ENCODE measurements around the gene GPR143.
"Not testable (repeated sequence)": the region's sequence is repeated elsewhere in the genome, so short reads cannot be mapped to it uniquely, and the experiment has no call there.

Gene GPR143

GRCh38 chrX:9765737-9766097, at the start of gene GPR143:
GPR143 (minus strand) TSS chrX:9765847; CDS start chrX:9765817, 30 bp downstream.
- Histone ChIP-seq H3K9ac (ENCODE audit: low read length) (no peak within 1 kb of the TSS), H3K4me1 (ENCODE audit: control insufficient read depth, insufficient read depth, low read length) (no peaks in the 10 kb centered on the region), H3K27me3 (ENCODE audit: control insufficient read depth, insufficient read depth, low read length) (no peaks in the 10 kb centered on the region), H3K4me3 (ENCODE audit: low read length) (no peak within 1 kb of the TSS), H3K36me3 (ENCODE audit: control insufficient read depth, insufficient read depth, low read length) (no peaks in the 10 kb centered on the region), H3K27ac (ENCODE audit: low read depth, low read length) (no peak within 1 kb of the TSS)

GRCh38 chrX:9811086-9811485, 45.4 kb upstream of the GPR143 start:
- not testable (repeated sequence) for H3K9ac ChIP-seq (ENCODE audit: low read length); H3K36me3 ChIP-seq (ENCODE audit: control insufficient read depth, insufficient read depth, low read length); H3K27ac ChIP-seq (ENCODE audit: low read depth, low read length); H3K27me3 ChIP-seq (ENCODE audit: control insufficient read depth, insufficient read depth, low read length); H3K4me1 ChIP-seq (ENCODE audit: control insufficient read depth, insufficient read depth, low read length); H3K4me3 ChIP-seq (ENCODE audit: low read length)

GRCh38 chrX:9809876-9810275, 44.2 kb upstream of the GPR143 start:
- not testable (repeated sequence) for H3K4me1 ChIP-seq (ENCODE audit: control insufficient read depth, insufficient read depth, low read length); H3K4me3 ChIP-seq (ENCODE audit: low read length); H3K9ac ChIP-seq (ENCODE audit: low read length); H3K27me3 ChIP-seq (ENCODE audit: control insufficient read depth, insufficient read depth, low read length); H3K27ac ChIP-seq (ENCODE audit: low read depth, low read length); H3K36me3 ChIP-seq (ENCODE audit: control insufficient read depth, insufficient read depth, low read length)

GRCh38 chrX:9807355-9808182, 41.9 kb upstream of the GPR143 start:
- Histone ChIP-seq H3K4me1 (ENCODE audit: control insufficient read depth, insufficient read depth, low read length) (no peaks in the 10 kb centered on the region), H3K36me3 (ENCODE audit: control insufficient read depth, insufficient read depth, low read length) (no peaks in the 10 kb centered on the region), H3K4me3 (ENCODE audit: low read length) (no peak overlapping the region), H3K27ac (ENCODE audit: low read depth, low read length) (no peak overlapping the region), H3K9ac (ENCODE audit: low read length) (no peak overlapping the region), H3K27me3 (ENCODE audit: control insufficient read depth, insufficient read depth, low read length) (no peaks in the 10 kb centered on the region)

GRCh38 chrX:9805956-9806355, 40.3 kb upstream of the GPR143 start:
- no peaks in the 10 kb centered on the region for H3K4me1 ChIP-seq (ENCODE audit: control insufficient read depth, insufficient read depth, low read length)

GRCh38 chrX:9804444-9804843, 38.8 kb upstream of the GPR143 start:
- Histone ChIP-seq H3K4me3 (ENCODE audit: low read length) (no peak overlapping the region), H3K27ac (ENCODE audit: low read depth, low read length) (no peak overlapping the region), H3K4me1 (ENCODE audit: control insufficient read depth, insufficient read depth, low read length) (no peaks in the 10 kb centered on the region), H3K27me3 (ENCODE audit: control insufficient read depth, insufficient read depth, low read length) (no peaks in the 10 kb centered on the region), H3K9ac (ENCODE audit: low read length) (no peak overlapping the region), H3K36me3 (ENCODE audit: control insufficient read depth, insufficient read depth, low read length) (no peaks in the 10 kb centered on the region)

More at GRCh38 chrX:9805956-9806355, 40.3 kb upstream of the GPR143 start:
- Histone ChIP-seq H3K27me3 (ENCODE audit: control insufficient read depth, insufficient read depth, low read length) (no peaks in the 10 kb centered on the region), H3K27ac (ENCODE audit: low read depth, low read length) (no peak overlapping the region), H3K36me3 (ENCODE audit: control insufficient read depth, insufficient read depth, low read length) (no peaks in the 10 kb centered on the region), H3K9ac (ENCODE audit: low read length) (no peak overlapping the region), H3K4me3 (ENCODE audit: low read length) (no peak overlapping the region)

GRCh38 chrX:9802737-9803136, 37.1 kb upstream of the GPR143 start:
- H3K27me3 ChIP-seq (ENCODE audit: control insufficient read depth, insufficient read depth, low read length): no peaks in the 10 kb centered on the region
- H3K36me3 ChIP-seq (ENCODE audit: control insufficient read depth, insufficient read depth, low read length): no peaks in the 10 kb centered on the region
- H3K9ac ChIP-seq (ENCODE audit: low read length): no peak overlapping the region
- no peak overlapping the region for H3K27ac ChIP-seq (ENCODE audit: low read depth, low read length)
- H3K4me1 ChIP-seq (ENCODE audit: control insufficient read depth, insufficient read depth, low read length): no peaks in the 10 kb centered on the region
- H3K4me3 ChIP-seq (ENCODE audit: low read length): no peak overlapping the region

- Histone ChIP-seq H3K27ac (ENCODE audit: low read depth, low read length) (no peak overlapping the region), H3K9ac (ENCODE audit: low read length) (no peak overlapping the region), H3K27me3 (ENCODE audit: control insufficient read depth, insufficient read depth, low read length) (no peaks in the 10 kb centered on the region), H3K36me3 (ENCODE audit: control insufficient read depth, insufficient read depth, low read length) (no peaks in the 10 kb centered on the region), H3K4me3 (ENCODE audit: low read length) (no peak overlapping the region), H3K4me1 (ENCODE audit: control insufficient read depth, insufficient read depth, low read length) (no peaks in the 10 kb centered on the region)
These were observed 32.0 kb upstream of the GPR143 start for GRCh38 chrX:9797384-9798360.

GRCh38 chrX:9794495-9794894, 28.8 kb upstream of the GPR143 start:
- no peaks in the 10 kb centered on the region for H3K4me1 ChIP-seq (ENCODE audit: control insufficient read depth, insufficient read depth, low read length)
- H3K27me3 ChIP-seq (ENCODE audit: control insufficient read depth, insufficient read depth, low read length): no peaks in the 10 kb centered on the region
- no peaks in the 10 kb centered on the region for H3K36me3 ChIP-seq (ENCODE audit: control insufficient read depth, insufficient read depth, low read length)
- no peak overlapping the region for H3K27ac ChIP-seq (ENCODE audit: low read depth, low read length)
- H3K4me3 ChIP-seq (ENCODE audit: low read length): no peak overlapping the region
- no peak overlapping the region for H3K9ac ChIP-seq (ENCODE audit: low read length)

GRCh38 chrX:9790866-9791265, 25.2 kb upstream of the GPR143 start:
- Histone ChIP-seq H3K4me1 (ENCODE audit: control insufficient read depth, insufficient read depth, low read length) (no peaks in the 10 kb centered on the region), H3K9ac (ENCODE audit: low read length) (no peak overlapping the region), H3K4me3 (ENCODE audit: low read length) (no peak overlapping the region), H3K36me3 (ENCODE audit: control insufficient read depth, insufficient read depth, low read length) (no peaks in the 10 kb centered on the region), H3K27ac (ENCODE audit: low read depth, low read length) (no peak overlapping the region), H3K27me3 (ENCODE audit: control insufficient read depth, insufficient read depth, low read length) (no peaks in the 10 kb centered on the region)

GRCh38 chrX:9789555-9789954, 23.9 kb upstream of the GPR143 start:
- no peaks in the 10 kb centered on the region for H3K36me3 ChIP-seq (ENCODE audit: control insufficient read depth, insufficient read depth, low read length)
- H3K4me3 ChIP-seq (ENCODE audit: low read length): no peak overlapping the region
- H3K9ac ChIP-seq (ENCODE audit: low read length): no peak overlapping the region
- H3K4me1 ChIP-seq (ENCODE audit: control insufficient read depth, insufficient read depth, low read length): no peaks in the 10 kb centered on the region
- H3K27me3 ChIP-seq (ENCODE audit: control insufficient read depth, insufficient read depth, low read length): no peaks in the 10 kb centered on the region
- no peak overlapping the region for H3K27ac ChIP-seq (ENCODE audit: low read depth, low read length)

- no peaks in the 10 kb centered on the region for H3K27me3 ChIP-seq (ENCODE audit: control insufficient read depth, insufficient read depth, low read length)
- no peak overlapping the region for H3K4me3 ChIP-seq (ENCODE audit: low read length)
- H3K9ac ChIP-seq (ENCODE audit: low read length): no peak overlapping the region
- no peak overlapping the region for H3K27ac ChIP-seq (ENCODE audit: low read depth, low read length)
- no peaks in the 10 kb centered on the region for H3K36me3 ChIP-seq (ENCODE audit: control insufficient read depth, insufficient read depth, low read length)
- no peaks in the 10 kb centered on the region for H3K4me1 ChIP-seq (ENCODE audit: control insufficient read depth, insufficient read depth, low read length)
These were observed 23.3 kb upstream of the GPR143 start for GRCh38 chrX:9788911-9789310.
